Nephron (organoid): Measurements from ENCODE around the gene ZPR1.

Experiments used
- H3K27ac Mint-ChIP-seq, 3 experiments: 2 replicates each; pipeline ENCODE4 v1.8.0; 2020; ENCODE audit warnings: mixed read lengths in 3 of 3, mild to moderate bottlenecking in 2 of 3, moderate library complexity in 1 of 3
- H3K27me3 Mint-ChIP-seq: 2 replicates; pipeline ENCODE4 v1.8.0; 2021; ENCODE audit warnings: low read depth, mild to moderate bottlenecking, moderate library complexity, mixed read lengths
- H3K36me3 Mint-ChIP-seq: 2 replicates; pipeline ENCODE4 v1.8.0; 2020; ENCODE audit warnings: low read depth, mixed read lengths
- H3K4me1 Mint-ChIP-seq: 2 replicates; pipeline ENCODE4 v1.8.0; 2020; ENCODE audit warnings: mixed read lengths
- H3K4me3 Mint-ChIP-seq, 3 experiments: 2 replicates each; pipeline ENCODE4 v1.8.0; 2020; ENCODE audit warnings: mild to moderate bottlenecking in 3 of 3, mixed read lengths in 3 of 3, moderate library complexity in 2 of 3
- H3K9me3 Mint-ChIP-seq: 2 replicates; pipeline ENCODE4 v1.8.0; 2020; ENCODE audit warnings: mixed read lengths
- TF ChIP-seq, protein P1 (sequence below), 3 experiments: fragments of 200-600 bp; sonication (generic); IDR thresholded peaks; one replicate each; pipeline ENCODE4 v1.5.0; 2021; ENCODE audit warnings: antibody characterized with exemption in 3 of 3; ENCODE audit not compliant: unreplicated experiment in 3 of 3

Gene ZPR1

DNA sequence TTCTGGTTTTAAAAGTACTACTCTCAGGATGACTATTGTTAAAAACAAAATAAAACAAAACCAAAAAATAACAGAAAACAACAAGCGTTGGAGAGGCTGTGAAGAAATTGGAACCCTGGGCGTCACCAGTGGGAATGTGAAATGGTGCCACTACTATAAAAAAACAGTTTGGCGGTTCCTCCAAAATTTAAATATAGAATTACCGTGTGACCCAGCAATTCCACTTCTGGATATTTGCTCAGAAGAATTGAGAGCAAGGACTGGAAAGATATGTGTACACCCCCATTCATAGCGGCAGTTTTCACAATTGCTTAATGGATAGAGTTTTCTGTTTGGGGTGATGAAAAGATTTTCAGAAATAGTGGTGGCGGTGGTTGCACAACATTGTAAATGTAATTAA is 26.7 kb upstream of the ZPR1 start:
- Mint-ChIP-seq H3K4me1 (no peaks in the 10 kb centered on the region), H3K9me3 (no peaks in the 10 kb centered on the region), H3K4me3 (no peak overlapping the region), H3K36me3 (no peaks in the 10 kb centered on the region), H3K27ac (no peak overlapping the region), H3K27me3 (no peaks in the 10 kb centered on the region)
- TF ChIP-seq, protein P1, sequence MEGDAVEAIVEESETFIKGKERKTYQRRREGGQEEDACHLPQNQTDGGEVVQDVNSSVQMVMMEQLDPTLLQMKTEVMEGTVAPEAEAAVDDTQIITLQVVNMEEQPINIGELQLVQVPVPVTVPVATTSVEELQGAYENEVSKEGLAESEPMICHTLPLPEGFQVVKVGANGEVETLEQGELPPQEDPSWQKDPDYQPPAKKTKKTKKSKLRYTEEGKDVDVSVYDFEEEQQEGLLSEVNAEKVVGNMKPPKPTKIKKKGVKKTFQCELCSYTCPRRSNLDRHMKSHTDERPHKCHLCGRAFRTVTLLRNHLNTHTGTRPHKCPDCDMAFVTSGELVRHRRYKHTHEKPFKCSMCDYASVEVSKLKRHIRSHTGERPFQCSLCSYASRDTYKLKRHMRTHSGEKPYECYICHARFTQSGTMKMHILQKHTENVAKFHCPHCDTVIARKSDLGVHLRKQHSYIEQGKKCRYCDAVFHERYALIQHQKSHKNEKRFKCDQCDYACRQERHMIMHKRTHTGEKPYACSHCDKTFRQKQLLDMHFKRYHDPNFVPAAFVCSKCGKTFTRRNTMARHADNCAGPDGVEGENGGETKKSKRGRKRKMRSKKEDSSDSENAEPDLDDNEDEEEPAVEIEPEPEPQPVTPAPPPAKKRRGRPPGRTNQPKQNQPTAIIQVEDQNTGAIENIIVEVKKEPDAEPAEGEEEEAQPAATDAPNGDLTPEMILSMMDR (IDR thresholded peaks at IDR 0.05; ENCODE audit: unreplicated experiment in 3 of 3): no peak

GRCh38 chr11:116813781-116814471 is 26.1 kb upstream of the ZPR1 start:
- no peaks in the 10 kb centered on the region for H3K36me3 Mint-ChIP-seq
- no peaks in the 10 kb centered on the region for H3K4me1 Mint-ChIP-seq
- no peaks in the 10 kb centered on the region for H3K9me3 Mint-ChIP-seq
- H3K27me3 Mint-ChIP-seq: no peaks in the 10 kb centered on the region
- TF ChIP-seq, protein P1 (IDR thresholded peaks at IDR 0.05; ENCODE audit: unreplicated experiment in 3 of 3): no peak
- no peak overlapping the region for H3K4me3 Mint-ChIP-seq
- no peak overlapping the region for H3K27ac Mint-ChIP-seq

DNA sequence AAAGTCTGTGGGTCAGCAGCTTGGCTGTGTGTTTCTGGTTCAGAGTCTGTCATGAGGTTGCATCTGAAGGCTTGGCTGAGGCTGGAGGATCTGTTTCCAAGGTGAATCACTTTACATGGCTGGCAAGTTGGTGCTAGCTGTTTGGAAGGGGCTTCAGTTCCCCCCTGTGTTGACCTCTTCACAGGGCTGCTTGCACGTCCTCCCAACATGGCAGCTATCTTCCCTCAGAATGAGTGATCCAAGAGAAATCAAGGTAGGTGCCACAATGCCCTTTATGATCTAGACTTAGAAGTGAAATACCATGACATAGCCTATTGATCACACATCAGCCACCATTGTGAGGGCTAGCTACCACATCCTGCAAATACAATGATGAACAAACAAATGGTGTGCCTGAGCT is 25.3 kb upstream of the ZPR1 start:
- no peaks in the 10 kb centered on the region for H3K36me3 Mint-ChIP-seq
- H3K27me3 Mint-ChIP-seq: no peaks in the 10 kb centered on the region
- TF ChIP-seq, protein P1 (IDR thresholded peaks at IDR 0.05; ENCODE audit: unreplicated experiment in 3 of 3): no peak
- no peaks in the 10 kb centered on the region for H3K9me3 Mint-ChIP-seq
- H3K4me3 Mint-ChIP-seq: no peak overlapping the region
- no peaks in the 10 kb centered on the region for H3K4me1 Mint-ChIP-seq
- H3K27ac Mint-ChIP-seq: no peak overlapping the region

GRCh38 chr11:116812109-116812508 is 24.3 kb upstream of the ZPR1 start:
- no peaks in the 10 kb centered on the region for H3K27me3 Mint-ChIP-seq
- H3K36me3 Mint-ChIP-seq: no peaks in the 10 kb centered on the region
- H3K9me3 Mint-ChIP-seq: no peaks in the 10 kb centered on the region
- no peaks in the 10 kb centered on the region for H3K4me1 Mint-ChIP-seq
- TF ChIP-seq, protein P1 (IDR thresholded peaks at IDR 0.05; ENCODE audit: unreplicated experiment in 3 of 3): no peak
- H3K27ac Mint-ChIP-seq: no peak overlapping the region
- H3K4me3 Mint-ChIP-seq: no peak overlapping the region

GRCh38 chr11:116811194-116811593 is 23.4 kb upstream of the ZPR1 start:
- Mint-ChIP-seq H3K9me3 (no peaks in the 10 kb centered on the region), H3K27me3 (peaks cover 4% of the 10 kb centered on the region), H3K4me3 (no peak overlapping the region), H3K4me1 (no peaks in the 10 kb centered on the region), H3K36me3 (no peaks in the 10 kb centered on the region), H3K27ac (no peak overlapping the region)
- TF ChIP-seq, protein P1 (IDR thresholded peaks at IDR 0.05; ENCODE audit: unreplicated experiment in 3 of 3): no peak
